C1 segment of cervical spinal cord (tissue), 14 donors: ENCODE measurements around the gene VPS13C.
"Not testable (repeated sequence)": the region's sequence is repeated elsewhere in the genome, so short reads cannot be mapped to it uniquely, and the experiment has no call there.

ENCODE experiments used
- DNase-seq, 14 donors: peaks; one replicate each; lab custom pipeline; 2025; lab: John Stamatoyannopoulos, UW

Gene VPS13C

DNA sequence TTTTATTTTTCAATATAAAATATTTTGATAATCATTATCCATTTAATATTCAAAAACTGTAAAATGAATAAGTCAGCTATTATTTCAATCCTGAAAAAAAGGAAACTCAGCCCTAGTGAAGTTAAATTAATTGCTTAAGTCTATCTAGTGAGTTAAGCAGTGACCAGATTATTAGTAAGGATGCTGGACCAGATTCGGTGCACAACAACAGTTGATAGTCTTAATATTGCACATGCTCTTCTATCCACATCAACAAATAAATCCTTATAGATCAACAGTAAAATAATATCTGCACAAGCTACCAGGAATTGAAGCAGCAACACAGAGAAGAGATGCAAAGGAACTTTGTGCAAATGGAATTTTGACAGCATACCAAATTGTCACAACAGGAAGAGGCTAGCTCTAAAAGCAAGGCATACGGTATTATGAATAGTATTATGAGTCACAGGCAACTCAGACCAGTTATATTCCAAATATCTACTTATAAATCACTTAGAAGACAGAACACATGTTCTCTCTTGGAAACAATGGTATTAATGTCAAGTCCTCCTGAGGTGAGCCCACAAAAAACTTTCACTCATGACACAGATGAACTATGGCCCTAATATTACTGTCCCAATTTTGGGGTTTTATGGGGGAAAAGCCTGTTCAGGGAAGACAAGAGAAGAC lies 24.9 kb downstream of the VPS13C start:
- DNase-seq: no peak

DNA sequence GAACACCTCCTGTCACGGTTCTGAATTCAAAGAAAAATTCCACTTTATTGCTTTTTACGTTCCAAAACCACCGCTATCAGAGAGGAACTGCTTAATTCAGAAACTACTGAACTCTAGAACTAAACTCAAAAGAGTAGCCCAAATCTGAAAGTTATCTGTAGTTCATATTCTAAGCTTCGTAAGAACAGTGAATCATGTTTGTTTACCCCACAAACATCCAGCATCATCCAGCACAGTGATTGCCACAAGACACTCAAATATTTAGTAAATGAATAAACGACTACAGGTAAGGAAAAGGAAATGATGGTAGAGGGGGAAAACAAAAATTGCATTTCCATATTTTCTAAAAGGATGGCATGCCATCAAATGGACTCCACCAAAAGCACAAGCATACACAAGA lies 32.3 kb downstream of the VPS13C start:
- DNase-seq: no peak

DNA sequence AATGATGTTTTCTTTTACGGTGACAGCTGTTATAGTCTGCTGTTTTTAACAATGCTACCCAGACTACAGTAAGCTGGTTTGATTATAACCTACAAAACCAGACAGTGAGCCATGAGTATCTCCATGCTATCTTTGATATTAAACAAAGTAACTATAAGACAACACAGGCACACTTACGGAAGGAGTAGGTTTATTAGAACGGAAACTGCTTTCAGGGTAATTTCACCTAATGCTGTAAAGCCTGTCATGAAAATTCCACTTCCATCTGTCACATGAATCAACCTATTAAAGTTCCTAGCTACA lies 33.0 kb downstream of the VPS13C start:
- DNase-seq: no peak

DNA sequence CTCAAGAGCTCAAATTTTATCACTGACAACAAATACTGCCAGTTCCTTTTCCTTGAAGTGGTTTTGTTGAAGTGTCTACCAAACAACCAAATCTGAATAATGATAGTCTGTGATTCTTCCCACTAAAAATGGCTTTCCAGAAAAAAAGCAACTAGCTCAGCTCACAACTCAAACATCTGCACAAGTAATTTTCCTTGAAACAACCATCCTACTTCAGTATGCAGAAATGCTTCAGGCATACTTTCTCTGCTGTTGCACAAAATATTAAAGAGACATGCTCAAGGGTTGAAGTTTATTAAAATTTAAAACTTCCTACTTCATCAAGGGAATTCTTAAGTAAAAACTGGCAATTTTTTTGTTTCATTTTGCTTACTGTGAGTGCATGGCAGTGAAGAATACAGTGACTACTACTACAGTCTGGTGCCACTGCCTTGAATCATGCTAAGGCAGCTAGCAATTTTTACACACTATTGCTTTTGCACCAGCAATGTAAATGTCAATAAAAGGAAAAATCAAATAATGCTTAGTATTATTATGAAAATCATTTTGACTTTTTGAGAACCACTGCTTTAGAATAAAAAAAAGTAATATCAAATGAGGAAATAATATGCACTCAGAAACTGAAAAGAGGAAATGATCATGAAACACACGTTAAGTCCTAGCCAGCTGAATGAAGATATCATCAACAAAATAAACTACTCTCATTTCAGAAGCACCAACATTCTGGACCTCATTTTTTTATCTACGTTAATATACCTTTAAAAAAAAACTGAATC lies 33.6 kb downstream of the VPS13C start:
- no peak for DNase-seq

DNA sequence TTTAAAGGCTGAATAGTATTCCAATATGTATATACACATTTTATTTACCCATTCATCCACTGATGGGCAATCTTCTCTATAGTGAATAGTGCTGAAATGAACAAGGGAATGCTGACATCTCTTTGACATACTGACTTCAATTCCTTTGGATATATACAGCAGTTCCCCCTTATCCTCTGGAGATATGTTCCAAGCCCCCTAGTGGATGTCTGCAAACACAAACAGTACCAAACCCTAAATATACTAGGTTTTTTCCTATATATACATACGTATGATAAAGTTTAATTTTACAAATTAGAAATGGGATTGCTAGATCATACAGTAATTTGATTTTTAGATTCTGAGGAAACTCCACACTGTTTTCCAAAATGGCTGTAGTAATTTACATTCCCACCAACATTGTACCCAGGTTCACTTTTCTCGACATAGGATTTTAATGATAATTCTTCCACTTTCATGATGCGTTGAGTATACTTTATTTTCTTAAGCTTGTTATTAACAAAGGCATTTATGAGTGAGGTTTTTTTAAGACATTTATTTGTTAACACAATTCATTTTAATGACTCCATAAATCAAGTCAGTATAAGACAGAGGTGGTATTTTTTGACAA lies 38.2 kb downstream of the VPS13C start:
- DNase-seq: no peak

DNA sequence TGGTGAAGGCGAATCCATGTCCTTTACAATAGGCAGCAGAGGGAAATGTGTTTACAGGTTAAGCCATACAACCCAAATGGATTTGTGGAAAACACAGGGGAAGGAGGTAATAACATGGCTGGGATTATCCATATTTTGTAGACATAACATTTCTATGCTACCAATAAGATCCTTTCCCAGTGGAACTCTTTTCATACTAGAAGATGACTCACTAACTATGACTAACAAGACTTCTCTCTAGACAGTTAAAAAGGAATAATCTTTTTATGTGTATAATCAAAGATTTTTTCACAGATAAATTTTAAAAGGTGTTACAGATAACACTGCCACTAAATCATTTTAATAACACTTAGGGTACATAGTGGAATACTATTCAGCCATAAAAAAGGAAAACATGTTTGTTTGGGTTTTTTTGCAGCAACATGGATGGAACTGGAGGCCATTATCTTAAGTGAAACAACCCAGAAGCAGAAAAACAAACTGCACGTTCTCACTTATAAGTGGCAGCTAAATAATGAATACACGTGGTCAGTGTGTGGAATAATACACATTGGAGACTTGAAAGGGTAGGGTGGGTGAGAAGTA lies 39.6 kb downstream of the VPS13C start:
- DNase-seq: no peak

DNA sequence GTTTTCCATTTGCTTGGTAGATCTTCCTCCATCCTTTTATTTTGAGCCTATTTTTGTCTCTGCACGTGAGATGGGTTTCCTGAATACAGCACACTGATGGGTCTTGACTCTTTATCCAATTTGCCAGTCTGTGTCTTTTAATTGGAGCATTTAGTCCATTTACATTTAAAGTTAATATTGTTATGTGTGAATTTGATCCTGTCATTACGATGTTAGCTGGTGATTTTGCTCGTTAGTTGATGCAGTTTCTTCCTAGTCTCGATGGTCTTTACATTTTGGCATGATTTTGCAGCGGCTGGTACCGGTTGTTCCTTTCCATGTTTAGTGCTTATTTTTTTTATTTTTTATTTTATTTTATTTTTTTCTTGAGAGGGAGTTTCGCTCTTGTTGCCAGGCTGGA lies 54.9 kb downstream of the VPS13C start:
- not testable (repeated sequence) for DNase-seq

DNA sequence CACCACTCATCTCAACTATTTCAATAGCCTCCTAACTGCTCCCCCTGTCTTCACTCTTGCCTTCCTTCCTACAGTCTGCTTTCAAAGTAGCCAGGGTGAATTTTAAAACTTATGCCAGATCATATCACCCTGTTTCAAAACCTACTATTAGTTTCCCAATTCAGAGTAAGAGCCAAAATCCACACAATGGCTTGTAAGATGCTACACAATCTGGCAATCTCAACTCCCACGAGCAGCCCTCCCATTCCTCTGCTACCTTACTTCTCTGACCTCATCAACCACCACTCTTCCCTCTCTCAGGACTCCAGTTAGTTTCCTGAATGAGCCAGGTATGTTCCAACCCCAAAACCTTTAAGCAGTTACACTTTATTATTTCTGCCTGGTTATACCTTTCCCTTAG lies 62.5 kb downstream of the VPS13C start:
- no peak for DNase-seq

DNA sequence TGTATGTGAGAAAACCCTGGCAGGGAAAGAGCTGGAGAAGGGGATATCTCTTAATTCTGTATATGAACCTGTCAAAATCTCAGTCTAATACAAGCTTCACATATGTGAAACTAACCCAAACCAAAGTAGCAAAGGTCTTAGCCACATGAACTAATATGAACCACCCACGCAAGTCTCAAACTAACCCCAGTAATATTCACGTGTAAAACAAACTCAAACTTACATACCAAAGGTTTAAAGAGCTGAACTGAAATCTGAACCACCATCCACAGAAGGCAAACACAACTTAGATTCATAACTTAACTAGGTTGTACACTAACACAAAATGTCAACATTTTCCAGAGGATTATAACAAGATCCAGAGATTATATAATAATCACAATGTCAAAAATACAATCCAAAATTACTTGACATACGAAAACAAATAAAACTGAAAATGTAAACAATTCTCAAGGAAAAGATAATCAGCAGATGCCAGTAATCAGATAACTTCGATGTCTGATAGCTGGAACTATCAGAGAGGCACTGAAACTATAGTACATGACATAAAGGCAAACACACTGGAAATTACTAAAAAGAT lies 64.1 kb downstream of the VPS13C start:
- no peak for DNase-seq

DNA sequence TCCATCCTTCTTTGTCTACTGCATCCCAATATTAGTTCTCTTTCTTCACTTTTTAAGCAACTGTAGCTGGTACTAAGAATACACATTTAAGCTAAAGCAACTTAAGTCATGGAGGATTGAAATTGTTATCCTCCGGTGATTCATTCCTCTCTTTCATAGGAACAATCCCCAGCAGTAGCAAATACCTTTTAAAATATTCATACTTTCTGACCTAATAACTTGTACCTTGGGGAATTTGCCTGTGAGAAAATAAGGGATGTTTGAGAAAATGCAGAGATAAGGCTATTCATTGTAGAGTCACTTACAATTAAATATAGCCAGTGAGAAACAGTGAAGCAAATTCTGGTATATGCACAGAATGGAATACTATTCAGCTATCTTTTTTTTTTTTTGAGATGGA lies 66.0 kb downstream of the VPS13C start:
- no peak for DNase-seq

DNA sequence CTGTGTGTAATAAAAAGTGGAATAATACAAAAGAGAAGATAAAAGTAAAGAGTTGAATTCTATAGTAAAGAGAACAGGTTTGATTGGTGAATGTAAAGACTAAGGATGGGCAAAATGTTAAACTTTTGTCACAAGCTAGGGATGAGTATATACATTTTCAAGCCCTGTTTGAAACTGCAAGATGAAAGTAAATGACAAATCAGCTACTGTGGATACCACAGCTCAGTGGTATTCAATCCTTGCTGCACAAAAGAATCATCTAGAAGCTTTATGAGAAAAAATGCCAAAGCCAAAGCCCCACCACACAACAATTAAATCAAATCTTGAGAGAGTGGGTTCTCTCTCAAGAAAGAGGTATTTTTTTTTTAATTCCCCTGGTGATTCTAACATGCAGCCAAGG lies 67.7 kb downstream of the VPS13C start:
- DNase-seq: no peak

DNA sequence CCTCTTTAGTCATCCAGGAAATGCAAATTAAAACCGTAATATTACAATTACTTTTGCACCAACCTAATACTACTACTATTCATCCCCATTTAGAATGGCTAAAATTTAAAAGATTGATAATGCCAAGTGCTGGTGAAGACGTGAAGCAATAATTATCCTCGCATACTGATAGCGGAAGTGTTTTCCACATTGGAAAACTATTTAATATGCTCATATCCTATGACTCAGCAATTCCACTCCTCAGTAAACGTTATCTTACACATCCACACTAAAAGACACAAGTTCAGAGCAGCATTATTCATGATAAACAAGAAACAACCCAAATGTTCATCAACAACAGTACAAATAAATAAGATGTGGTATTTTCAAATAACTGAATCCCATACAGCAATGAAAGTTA lies 70.6 kb downstream of the VPS13C start:
- no peak for DNase-seq

DNA sequence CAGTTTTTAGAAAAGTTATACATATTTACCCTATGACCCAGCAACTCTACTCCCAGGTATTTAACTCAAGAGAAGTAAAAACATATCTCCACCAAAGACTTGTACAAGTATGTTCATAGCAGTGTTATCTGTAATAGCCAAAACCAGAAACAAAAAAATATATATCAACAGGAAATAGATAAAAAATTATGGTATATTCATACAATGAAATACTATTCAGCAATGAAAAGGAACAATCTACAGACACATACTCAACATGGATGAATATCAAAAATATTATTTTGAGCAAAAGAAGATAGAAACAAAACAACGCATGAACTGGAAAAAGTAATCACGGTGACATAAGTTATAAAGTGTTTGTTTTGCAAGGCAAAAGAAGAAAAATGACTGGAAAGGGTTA lies 72.4 kb downstream of the VPS13C start:
- no peak for DNase-seq

DNA sequence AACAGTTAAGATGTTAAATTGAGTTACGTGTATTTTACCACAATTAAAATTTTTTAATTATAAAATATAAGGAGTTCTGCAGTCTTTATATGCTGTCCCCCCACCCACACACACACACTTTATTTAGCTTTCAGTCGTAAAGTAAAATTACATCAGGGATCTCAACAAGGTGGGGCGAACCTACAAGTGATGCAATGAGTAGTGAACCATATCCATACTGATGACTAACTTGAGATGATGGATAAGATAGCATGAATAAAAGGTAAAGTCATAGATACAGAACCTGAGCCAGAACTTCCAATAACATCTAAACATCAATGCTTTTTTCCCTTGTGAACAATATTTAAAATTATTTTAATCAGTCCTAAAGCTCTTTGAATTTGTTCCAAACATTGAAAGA lies 77.2 kb downstream of the VPS13C start:
- DNase-seq: no peak

DNA sequence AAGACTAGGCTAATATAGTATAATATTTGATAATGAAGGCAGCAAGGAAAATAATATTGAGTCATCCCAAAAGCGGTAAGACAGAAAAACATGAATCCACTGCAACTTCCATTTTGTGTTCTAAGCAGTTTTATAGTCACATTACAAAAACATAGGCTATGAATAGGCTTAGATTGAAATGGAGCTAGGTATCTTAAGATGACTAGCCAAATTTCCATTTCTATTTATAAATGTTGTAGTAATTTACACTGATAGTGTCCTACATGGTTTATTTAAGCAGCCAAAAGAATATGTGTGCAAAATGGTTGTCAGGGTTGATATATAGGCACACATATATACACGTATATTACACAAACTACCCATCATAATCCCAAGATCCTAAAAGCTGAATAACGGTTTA lies 82.0 kb downstream of the VPS13C start:
- DNase-seq: no peak

DNA sequence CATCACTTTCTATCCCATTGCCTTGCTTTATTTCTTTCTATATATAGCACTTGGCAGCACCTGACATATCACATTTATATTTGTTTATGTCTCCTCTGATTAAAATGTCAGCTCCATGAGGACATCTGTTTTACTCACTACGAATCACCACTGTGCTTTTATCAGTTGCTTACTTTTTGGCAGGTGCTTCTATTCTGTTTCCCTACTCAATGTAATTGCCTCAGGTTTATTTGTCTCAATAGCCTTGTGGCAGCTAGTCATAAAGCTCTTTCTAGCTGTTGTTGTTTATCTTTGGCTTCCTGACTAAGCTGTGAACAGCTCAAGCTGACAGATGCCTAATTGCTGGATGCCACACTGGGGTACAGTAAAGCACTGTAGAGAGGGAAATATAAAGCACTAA lies 85.5 kb downstream of the VPS13C start:
- DNase-seq: no peak

DNA sequence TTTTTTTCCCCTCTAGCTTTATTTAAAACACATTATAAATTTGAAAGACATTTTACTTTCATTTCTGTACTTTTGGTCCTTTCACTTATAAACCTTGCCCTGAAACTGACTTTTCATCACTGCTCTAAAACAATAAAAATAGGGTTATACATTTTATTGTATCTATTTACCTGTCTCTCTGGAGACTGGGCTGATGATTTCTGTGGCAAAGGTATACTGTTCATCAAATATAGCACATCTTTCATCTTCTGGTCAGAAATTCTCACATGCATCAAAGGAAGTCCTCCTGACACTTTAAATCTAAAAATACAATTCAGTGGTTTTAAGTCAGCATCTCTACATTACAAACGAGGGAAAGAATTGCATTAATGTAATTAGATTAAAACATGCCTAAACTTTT lies 86.1 kb downstream of the VPS13C start:
- DNase-seq: no peak

DNA sequence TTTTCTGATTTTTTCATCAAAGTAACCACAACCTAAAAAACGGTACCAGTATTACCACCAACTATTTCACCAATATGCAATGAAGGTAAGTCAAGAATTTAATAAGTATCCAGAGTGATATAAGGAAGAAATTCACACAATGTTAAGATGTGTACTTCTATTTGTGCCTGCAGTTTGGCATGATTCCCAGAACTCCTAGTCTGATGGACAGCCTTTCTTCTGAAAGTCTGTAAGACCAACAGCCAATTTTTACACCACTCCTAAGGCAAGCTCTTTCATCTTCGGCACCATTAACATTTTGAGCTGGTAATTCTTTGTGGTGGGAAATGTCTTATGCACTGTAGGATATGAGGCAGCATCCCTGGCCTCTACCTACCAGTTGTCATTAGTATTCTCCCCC lies 108.3 kb downstream of the VPS13C start:
- DNase-seq: no peak

DNA sequence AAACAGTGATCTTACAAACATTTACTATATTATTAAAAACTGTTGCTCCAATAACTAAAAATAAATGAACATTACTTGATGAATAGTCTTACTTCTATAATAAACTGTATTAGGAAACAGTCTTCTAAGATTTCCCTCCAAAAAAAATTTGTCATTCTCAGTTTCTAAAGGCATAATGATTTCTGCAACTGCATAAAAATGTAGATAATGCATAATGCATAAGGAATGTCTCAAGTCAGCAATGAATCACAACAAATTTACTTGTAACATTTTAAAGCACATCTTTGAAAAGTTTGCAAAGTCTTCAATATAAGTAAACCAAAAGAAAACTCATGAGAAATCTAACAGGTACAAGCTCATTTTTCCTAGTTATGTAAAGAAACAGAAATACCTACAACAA lies 113.5 kb downstream of the VPS13C start:
- DNase-seq: no peak

DNA sequence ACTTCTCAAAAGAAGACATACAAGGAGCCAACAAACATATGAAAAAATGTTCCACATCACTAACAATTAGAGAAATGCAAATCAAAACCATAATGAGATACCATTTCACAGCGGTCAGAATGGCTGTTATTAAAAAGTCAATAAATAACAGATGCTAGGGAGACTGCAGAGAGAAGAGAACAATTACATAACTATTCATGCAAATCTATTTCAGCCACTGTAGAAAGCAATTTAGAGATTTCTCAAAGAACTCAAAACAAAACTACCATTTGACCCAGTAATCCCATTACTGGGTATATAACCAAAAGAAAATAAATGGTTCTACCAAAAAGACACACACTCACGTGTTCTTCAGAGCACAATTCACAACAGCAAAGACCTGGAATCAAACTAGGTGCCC lies 116.3 kb downstream of the VPS13C start:
- DNase-seq: no peak

DNA sequence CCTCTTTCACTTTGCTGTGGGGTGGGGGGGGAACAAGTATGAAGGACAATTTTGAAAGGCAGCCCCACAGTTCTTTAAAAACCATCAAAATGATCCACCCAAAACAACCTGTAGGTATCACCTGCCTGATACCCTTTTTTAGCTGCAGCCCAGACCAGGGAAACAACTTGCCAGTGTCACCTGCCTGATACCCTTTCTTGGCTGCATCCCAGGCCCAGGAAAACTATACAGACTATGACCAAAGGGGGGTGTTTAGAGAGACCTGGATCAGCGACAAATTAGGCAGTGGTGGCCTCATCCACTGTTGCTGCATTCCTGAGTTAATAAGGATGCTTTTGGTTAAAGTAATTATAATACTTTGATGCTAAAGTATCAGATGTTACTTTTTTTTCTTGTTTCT lies 122.0 kb downstream of the VPS13C start:
- DNase-seq: no peak

DNA sequence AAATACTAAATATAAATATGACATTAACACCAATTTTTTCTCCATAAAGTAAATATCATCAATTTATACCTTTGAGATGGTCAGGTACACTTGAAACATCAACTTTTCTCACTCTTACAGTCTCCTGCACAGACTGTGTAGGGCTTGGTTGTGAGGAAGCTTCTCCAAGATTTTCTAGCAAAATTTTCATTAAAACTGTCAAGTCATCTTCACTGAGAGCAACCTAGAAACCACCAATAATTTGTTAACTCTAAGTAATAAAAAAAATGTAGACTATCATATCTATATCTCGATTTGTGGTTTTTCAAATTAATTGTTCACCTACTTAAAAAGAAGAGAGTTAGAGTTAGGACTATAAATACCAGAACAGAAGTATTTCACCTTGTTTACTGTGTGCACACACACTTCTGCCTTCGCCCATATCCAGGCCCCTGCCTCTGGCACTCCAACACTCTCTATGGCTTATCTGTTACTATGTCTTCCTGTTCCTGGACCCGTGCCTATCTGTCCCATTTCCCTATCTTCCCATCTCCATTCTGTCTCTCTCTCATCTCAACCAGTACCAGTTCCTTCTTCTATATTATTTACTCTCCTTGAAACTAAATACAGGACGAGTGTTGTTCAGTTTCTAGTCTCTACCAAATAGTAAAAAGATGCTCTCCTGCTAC lies 123.6 kb downstream of the VPS13C start:
- DNase-seq: no peak
